GM13977 (cell line): ENCODE measurements around the gene TEDDM1.
"Not testable (repeated sequence)": the region's sequence is repeated elsewhere in the genome, so short reads cannot be mapped to it uniquely, and the experiment has no call there.

Experiments
- DNase-seq: peaks from one replicate; pipeline ENCODE4 v3.0.0; 2012; ENCODE audit warnings: low spot score
- in situ Hi-C: fragments of 300-500 bp; cut with MboI; formaldehyde crosslinking; loops from one replicate; pipeline ENCODE4 v1.12.0; 2022; ENCODE audit warnings: low sequenced_read_pairs, low pct_unique_long_range_greater_than_20kb, mixed read lengths, inconsistent platforms; ENCODE audit not compliant: unreplicated experiment
- TF ChIP-seq, protein P1 (sequence below): IDR thresholded peaks from 2 replicates; pipeline ENCODE4 v1.5.1; 2012; ENCODE audit warnings: mild to moderate bottlenecking, control low read depth; ENCODE audit not compliant: insufficient read depth; ENCODE audit errors: extremely low read depth, missing control alignments

The TEDDM1 gene

DNA sequence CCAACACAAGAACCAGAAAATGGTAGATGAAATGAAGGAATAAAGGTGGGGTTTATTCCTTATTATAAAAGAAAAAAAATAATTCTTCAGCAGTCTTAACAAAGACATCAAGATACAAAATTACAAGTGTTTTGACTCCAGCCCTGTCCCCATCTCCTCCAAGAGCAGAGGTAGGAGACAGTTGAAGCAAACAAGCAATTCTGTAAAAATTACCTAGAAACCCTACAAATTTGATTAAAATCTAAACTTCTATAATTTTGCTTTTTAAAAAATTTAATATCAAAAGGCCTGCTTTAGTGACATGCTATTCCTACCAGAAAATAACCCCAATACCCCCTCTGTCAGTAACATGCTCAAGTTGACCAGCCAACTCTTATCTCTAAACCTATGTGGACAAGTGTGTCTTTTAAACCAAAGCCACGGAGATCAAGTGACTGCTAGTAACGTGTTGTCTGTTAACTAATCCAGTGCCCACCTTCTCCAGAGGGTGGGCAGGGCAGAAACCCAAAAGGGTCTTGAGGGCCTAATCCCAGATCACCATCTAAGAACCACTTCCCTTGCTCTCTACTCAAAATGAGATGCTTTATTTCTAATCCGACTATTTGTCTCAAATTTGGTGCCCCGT, 17.3 kb downstream of the TEDDM1 start:
- TF ChIP-seq, protein P1, sequence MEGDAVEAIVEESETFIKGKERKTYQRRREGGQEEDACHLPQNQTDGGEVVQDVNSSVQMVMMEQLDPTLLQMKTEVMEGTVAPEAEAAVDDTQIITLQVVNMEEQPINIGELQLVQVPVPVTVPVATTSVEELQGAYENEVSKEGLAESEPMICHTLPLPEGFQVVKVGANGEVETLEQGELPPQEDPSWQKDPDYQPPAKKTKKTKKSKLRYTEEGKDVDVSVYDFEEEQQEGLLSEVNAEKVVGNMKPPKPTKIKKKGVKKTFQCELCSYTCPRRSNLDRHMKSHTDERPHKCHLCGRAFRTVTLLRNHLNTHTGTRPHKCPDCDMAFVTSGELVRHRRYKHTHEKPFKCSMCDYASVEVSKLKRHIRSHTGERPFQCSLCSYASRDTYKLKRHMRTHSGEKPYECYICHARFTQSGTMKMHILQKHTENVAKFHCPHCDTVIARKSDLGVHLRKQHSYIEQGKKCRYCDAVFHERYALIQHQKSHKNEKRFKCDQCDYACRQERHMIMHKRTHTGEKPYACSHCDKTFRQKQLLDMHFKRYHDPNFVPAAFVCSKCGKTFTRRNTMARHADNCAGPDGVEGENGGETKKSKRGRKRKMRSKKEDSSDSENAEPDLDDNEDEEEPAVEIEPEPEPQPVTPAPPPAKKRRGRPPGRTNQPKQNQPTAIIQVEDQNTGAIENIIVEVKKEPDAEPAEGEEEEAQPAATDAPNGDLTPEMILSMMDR: no peak
- in situ Hi-C loops: no loop called here
- DNase-seq: no peak

DNA sequence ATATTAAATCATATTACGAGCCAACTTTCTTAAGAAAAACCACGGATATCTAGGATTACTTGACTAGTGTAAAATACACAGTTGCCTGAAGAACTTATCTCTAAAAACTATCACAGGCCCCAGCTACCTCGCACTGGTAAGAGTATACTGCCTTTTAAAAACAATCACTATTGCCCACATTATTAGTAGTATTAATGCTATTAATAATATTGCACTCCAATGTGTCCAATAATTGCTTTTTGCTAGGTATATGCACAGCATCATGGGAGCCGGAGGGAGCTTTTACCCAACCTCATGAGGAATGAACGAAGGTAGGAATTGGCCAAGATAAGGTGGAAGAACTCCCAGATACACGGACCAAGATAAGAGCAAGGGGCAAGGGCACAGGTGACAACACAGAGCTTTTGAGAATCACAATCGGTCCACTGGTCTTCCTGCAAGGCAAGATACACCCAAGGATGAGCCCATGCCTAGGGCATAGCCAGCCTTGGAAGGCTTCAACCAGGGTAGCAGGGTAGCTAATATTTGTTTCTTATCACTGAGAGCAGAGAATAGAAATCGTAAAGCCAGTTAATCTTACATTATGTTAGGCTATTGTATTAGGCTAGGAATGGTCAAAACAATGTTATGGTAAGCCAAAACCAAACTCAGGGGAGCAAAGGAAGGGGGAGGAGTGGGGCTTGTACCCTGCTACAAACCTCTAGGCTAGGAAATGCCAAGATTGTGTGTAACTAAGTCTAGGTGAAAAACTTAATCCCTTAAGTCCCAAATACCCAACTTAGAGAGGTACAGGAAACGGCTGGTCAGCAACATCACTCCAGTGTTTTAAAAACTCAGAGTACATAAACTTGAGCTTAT, 18.3 kb downstream of the TEDDM1 start:
- in situ Hi-C loops: no loop called here
- no peak for DNase-seq
- TF ChIP-seq, protein P1: no peak

DNA sequence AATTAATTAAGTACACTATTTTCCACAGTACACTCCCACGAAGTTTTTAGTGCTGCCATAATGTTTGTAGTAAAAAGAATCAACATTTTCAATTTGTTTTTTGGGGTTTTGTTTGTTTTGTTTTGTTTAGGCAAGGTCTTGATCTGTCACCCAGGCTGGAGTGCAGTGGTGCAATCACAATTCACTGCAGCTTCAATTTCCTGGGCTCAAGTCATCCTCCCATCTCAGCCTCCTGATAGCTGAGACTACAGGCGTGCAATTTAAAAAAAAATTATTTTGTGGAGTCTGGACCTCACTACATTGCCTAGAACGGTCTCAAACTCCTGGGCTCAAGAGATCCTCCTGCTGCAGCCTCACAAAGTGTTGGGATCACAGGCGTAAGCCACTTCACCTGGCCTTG, 20.3 kb downstream of the TEDDM1 start:
- TF ChIP-seq, protein P1: no peak
- DNase-seq: no peak
- in situ Hi-C loops: no loop called here

DNA sequence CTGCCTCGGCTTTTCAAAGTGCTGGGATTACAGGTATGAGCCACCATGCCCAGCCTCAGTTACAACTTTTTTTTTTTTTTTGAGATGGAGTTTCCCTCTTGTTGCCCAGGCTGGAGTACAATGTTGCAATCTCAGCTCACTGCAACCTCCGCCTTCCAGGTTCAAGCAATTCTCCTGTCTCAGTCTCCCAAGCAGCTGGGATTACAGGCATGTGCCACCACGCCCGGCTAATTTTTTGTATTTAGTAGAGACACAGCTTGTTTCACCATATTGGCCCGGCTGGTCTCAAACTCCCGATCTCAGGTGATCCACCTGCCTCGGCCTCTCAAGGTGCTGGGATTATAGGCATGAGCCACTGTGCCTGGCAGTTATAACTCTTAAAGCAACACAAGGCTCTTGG, 20.7 kb downstream of the TEDDM1 start:
- in situ Hi-C loops: not testable (repeated sequence)

DNA sequence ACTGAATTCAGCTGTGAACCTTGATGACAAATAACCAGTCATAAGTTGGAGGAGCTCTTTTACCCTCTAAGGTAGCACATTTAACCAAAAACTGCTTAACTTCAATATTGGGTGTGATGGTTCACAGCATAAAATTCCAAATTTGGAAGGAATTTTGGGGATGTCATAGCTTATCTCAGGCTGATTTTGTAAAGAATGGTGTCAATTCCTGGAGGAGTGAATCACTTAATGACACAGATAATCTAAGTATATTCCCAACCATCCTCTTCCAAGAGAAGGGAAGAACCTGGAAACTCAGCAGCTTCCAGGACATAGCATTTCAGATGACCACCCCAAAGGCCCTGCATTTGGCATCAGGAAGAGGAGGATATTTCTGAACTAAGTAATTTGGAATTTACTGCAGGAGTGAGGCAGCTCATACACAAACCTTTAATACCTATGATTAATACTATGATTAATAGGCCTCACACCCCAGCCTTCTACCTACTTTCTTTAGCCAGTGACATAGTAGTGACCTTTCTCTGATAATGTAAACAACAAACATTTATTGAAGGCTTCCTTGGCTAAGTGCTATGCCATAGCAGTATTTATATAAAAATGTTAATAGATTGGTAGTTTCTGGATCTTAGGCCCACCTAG, 23.4 kb downstream of the TEDDM1 start:
- TF ChIP-seq, protein P1: no peak
- in situ Hi-C loops: no loop called here

More for the DNA sequence above, 20.7 kb downstream of the TEDDM1 start:
- not testable (repeated sequence) for DNase-seq

DNA sequence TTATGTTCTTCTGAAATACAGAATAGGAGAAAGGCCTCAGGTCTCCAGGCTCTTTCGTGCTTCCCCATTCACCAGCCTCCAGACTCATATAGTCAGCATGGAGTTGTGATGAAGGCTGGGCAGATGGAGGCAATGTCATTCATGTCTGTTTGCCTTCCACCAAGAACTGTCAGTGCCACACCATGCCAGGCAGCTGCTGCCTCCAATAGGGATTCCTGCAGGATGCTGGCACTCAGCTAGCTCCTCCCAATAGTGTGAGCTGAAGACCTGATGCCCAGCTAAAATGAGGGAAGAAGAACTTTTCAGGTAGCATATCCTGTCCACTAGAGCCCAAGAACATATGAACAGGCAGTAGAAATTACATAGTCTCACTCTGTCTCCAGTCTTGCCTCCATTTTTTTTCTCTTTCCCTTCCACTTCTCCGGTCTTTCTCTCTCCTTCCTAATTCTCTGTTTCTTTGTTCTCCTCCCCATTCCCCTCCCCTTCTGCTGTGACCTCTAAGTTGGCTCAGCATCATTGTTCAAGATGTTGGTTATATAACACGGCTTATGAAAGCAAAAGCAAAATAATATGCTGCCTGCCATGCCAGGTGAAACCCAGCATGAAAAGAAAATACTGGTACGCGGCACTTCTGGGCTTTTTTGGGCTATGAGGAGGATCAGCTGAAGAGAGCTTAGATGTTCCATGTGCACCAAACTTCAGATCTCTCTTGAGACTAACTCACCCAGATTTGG, 26.2 kb downstream of the TEDDM1 start:
- in situ Hi-C loops: no loop called here
- DNase-seq: no peak
- TF ChIP-seq, protein P1: no peak

More for the DNA sequence above, 23.4 kb downstream of the TEDDM1 start:
- DNase-seq: no peak
